HG03571 (cell line): Measurements from ENCODE around the gene CTRB1.
A peak's percentile ranks its signal among the peaks of the same experiment; 100 is the strongest.
"Not testable (repeated sequence)": the region's sequence is repeated elsewhere in the genome, so short reads cannot be mapped to it uniquely, and the experiment has no call there.

Experiments used
- ATAC-seq: cut with Tn5 transposase; IDR thresholded peaks from one replicate; pipeline ENCODE4 v1.9.1; 2021; ENCODE audit not compliant: unreplicated experiment

CTRB1 gene

DNA sequence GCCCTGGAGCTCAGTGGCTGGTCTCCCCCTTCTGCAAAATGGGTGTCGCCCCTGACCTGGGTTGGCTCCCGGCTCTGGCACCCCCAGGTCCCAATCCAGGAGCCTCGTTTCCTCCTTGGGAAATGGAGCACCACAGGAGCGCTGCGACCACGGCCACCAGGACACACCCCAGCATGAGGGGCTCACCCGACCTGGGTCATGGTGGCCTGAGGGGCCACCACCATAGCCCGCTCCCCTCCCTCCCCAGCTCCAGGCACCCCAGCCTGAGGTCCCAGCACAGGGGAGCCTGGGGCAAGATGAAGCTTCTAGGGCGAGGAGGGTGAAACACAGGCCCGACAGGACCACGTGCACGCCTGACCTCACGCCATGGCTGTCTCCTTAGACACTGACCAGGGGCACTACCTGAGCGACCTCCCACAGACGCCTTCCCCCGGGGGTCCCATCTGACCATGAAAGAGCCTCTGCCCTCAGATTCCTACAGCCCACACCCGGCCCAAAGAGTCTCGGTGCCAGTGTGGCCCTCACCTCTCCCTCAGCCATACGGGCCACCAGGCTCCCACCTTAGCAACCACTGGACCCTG lies 20.8 kb downstream of the CTRB1 start:
- ATAC-seq, result no peak

DNA sequence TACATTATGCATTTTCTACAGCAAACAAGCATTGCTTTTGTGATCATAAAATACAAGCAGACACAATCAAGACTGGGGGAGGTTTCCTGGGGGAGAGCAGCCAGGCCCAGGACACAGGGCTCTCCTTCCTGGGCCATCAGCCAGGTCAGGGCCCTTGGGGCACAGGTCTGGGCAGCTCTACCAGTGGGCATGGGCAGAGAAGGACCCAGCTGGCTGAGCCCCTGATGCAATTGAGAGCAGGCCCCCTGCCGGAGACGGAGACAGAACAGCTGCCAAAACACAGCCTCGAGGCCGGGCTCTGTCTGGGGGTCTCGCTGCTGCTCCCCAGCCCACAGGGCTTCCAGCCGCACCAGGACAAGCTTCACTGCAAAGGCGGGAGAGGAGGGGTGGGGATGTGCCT lies 21.8 kb downstream of the CTRB1 start:
- not testable (repeated sequence) for ATAC-seq

DNA sequence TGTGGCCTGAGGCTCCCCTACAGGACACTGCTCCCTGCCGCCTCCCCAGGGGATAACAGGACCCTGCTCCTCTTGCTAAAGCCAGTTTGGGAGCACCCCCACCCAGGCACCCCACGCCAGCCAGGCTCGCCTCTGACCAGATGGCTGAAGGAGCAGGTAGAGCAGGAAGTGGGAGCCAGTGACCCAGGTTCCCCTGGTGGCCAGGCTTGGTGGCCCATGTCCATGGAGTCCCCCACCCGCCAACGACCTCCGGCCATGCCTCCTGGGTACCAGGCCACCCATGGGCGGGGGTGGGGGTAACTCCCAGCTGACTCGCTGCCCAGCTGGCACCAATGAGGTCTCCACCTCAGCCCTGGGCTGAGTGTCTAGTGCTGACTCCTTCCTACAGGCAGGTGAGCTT lies 22.6 kb downstream of the CTRB1 start:
- ATAC-seq, result no peak

DNA sequence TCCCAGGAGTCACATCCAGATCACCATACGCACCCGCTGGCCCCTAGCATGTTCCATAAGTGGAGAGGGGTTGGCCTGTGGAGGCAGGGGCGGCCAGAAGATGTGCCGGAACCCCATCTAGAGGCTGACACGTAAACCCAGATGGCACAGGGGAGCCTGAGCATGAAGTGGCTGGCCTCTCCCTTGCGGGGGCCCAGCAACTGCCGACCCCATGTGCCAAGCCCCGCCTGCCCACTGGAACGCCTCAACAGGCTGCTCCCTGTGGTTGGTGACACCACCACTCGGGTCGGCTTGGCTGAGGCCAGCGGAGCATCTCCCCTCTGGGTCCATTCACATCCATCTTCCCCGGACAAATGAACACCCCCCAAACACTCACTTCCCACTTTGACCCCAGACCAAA lies 23.2 kb downstream of the CTRB1 start:
- no peak for ATAC-seq

DNA sequence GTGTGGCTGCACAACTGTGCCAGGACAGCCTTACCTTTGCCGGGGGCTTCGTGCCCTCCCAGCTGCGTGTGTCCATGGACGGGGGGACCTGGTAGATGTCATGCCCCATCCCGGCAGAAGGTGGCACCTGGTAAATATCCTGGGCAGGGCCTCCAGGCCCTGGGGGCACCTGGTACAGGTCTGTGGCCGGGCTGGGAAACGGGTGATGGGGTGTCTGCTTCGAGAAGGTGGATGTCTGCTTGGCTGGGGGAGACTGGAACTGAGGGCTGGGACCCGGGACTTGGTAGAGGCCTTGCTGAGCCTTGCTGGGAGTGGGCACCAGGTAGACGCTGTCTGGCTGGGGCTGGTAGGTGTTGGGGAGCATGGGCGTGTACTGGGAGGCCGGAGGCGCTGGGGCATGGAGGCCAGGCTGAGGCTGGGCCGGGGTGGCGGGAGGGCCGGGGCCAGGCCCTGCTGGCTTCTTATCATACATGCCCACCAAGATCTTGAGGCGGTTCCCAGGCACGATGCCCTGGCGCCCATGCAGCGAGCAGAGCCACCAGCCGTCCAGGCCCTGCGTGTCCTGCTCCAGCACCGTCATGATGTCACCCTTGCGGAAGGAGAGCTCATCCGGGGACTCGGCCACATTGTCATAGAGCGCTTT lies 23.8 kb downstream of the CTRB1 start:
- not testable (repeated sequence) for ATAC-seq

DNA sequence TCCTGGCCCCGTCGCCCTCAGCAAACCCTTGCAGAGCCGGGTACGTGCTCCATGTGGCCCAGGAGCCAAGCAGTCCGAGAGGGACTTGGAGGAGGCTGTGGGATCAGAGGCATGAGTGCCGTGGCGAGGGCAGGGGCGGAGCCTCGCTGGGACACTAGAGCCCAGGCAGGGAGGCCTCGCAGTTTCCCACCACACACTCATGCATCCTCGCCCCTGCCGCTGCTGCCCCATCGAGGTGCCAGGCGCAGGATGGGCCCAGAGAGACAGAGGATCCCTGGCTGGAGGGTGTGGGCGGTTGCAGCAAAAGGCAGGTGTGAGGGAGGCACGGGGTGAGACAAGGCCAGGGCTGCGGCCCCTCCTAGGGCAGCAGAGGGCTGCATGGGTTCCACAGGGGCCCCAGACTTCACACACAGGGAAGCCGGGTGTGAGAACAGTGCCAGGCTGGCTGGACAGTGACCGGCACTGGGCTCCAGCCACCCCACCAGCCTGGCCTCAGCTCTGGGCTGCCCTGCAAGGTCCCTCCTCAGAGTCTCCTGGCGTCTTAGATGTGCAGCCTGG lies 25.0 kb downstream of the CTRB1 start:
- ATAC-seq, result no peak

DNA sequence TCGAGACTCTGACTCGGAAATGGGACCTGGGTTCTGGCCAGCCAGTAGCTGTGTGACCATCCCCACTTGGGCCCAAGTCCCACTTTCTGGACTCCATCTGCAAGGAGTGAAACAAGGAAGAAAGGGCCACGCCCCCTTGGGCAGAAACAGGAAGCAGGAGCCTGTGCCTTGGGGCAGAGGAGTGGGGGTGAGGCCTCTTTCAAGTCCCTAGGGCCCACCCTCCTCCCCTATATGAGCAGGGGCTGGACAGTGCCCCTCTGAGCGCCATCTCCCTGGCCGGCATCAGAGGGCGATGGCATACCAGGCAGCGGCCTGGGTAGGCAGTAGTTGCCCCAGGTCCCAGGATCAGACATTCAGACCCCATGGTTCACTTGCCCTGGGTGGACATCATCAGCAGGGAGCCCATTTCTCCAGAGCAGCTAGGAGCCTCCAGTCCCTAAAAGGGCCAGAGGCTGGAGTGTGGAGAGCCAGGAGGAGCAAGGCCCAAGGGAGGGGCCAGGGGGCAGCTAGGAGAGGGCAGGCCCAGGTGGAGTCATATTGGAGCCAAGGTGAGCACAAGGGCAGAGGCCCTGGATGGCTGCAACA lies 25.5 kb downstream of the CTRB1 start:
- ATAC-seq, result no peak

DNA sequence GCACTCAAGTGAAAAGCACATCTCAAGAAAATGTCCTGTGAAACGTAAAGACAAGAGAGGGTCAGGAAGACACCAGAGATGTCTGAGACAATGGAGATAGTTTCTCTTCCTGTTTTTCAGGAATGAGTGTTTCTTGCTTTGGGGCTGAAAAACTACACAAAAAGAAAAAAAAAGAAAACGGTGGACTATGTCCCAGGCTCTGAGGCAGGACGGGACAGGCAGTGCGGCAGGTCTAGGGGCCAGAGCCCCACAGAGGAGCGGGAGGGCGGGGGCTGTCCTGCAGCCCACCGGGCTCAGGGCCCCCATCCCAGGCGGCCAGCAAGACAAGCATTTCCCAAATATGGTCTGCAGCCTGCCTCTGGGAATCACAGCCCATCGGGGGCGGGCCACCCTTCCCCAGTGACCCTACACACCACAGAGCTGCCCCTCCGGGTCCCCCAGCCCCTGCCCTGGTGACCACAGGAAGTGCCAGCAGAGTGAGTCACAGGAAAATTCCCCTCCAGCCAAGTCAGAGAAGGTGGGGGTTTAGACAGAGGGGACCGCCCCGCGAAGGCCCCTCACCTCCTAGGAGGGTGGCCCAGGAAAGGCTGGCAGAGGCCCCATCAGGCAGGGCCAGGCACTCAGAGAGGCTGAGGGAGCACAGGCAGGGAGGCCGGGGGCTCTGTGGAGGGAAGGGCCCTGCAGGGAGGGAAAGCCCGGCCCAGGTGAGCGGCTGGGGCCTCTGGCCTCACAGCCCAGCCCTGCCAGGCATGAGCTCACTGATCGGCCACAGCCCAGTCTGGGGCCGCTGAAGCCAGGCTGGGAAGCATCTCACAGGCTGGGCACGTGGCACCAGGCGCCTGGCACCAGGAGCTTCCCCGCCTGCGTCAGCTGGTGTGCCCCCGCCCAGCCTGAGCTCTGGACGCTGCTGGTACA lies 26.3 kb downstream of the CTRB1 start:
- no peak for ATAC-seq

DNA sequence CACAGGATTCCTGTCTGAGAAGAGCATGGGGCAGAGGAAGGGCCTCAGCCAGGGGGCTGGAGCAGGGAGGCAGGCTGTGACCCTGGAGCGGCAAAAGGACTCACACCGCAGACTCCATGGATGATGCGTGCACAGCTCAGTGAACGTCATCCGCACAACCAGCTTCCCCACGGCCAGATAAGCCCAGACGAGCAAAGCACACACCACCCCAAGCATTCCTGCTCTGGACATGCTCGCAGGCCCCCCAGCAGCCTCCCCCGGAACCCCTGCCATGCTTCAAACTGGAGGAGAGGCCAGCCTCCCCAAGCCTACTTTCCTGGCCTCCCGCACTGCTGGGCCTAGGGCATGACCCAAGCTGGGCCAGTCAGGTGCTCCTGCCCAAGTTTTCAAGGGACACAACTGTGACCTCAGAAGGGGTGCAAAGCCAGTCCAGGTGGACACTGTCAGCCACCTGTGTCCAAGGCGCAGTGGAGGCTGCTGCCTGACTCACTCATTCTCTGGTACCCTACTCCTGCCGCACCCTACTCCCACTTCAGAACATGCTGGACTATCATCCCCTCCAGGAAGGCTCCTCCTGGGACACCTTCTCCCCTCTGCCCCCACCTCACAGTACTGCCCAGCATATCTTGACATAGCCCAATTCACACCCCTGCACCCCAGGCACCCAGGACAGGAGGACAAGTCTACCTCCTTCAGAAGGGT lies 27.9 kb downstream of the CTRB1 start:
- ATAC-seq, result no peak

DNA sequence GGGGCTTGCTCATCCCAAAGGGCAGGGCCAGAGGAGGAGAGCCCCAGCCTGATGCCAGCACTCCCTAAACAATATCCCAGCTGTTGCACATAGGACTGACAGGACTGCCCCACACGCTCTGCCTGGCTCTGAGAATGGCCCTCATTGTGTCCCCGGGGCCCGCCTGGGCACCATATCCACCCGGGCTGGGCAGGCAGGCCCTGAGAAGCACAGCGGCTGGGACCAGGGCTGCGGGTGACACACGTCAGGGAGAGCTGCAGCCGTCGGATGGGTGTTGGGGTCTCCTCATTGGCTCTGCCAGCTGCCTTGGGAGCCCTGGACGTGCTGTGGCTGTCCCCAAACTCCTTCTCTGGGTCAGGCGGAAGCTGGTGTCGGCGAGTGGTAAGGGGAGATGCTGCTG lies 28.5 kb downstream of the CTRB1 start:
- ATAC-seq, result no peak

DNA sequence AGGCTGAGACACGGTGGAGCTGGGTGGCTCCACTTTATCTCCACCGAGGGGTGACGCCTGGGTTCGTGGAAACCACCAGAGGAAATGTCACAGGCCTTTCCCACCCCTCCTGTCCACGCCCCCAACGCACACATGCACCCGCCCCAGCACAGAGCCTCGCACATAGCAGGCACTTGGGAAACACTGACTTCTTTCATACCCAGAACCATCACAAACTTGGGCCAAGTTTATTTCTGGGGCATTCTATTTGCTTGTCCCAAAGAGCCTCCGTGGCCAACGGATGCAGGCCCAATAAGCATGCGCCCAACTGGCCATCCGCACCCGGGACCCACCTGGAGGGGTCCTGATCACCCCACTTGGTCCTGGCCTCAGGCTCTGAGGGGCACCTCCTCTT lies 29.4 kb downstream of the CTRB1 start:
- no peak for ATAC-seq

DNA sequence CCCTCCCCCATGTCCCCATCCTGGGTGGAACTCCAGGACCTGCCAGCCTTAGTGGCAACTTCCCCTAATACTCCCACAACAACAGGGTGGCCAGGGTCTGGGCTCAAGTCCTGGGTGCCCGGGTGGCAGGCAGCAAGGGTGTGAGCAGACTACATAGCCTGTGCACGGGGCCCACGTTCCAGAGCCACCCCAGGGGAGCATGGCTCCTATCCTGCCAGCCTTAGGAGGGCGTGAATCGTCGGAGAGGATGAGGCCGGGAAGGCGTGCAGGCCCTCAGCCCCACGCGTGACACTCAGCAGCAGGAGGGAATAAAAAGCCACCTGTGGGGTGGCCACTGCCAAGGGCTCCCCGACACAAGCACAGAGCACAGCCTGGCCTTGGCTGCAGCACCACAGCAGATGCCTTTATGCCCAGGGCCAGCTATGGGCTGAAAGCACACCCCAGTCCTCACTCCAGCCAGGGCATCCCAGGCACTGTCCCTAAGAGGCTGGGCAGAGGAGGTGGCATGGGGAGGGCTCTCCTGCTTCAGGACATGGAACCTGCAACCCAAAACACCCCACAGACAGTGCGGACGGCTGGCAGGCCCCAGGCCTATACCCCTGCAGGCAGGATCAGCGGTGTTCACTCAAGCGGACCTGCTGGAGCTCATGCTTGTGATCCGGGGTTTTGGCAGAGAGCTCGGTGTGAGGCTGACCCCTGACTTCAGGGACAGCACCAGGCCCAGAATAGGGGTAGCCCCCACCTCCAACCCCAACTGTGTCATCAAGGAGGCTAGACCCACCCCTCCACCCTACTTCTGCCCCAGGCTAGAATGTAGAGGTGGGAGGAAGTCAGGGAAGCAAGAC lies 30.0 kb downstream of the CTRB1 start:
- no peak for ATAC-seq

DNA sequence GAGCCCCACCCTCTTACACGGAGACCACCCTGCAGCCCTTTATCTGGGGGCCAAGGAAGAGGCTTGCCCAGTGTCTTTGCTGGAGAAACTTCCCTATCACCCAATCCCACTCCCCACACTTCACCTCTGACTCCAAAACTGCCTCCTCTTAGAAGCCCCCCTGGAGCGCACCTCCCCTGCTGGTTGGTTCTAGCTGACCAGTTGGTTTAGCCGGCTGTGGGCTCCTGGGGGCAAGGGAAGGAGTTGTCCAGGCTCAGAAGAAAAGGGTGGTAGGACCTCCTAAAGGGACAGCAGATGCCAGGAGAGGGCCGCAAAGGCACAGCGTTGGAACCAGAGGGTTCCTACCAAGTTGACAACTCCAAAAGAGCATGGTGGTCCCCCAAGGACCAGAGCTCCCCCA lies 30.7 kb downstream of the CTRB1 start:
- no peak for ATAC-seq

DNA sequence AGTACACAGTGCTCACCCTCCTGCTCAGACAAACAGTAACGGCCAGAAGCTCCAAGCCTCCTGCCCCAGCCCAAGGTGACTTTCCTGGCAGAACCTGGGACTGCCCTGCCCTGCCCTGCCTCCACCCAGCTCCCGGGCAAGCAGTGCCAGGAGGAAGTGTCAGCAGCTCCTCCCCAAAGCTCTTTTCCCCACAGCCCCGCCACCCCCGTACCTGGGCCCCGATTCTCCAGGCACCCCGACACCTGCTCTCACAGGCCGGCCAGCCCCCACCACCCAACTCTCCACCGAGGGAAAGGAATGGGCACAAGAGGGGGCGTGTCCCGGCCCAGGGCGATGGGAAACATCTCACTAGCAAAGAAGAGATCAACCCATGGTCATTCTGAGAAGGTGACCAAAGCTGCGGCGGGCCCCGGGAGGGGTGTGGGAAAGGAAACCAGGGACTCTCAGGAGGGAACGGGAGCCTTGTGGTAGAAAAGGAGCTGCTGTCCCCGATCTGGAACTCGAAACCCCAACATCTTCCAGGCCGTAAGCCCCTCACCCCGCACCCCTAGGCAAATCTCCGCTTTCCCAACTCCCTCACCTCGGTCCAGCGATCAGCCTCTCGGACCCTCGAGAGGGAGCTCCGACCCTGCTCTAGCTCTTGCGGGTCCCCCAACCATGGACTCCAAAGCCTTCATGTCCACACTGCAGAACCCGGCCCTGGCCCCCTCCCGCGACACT lies 31.5 kb downstream of the CTRB1 start:
- no peak for ATAC-seq

DNA sequence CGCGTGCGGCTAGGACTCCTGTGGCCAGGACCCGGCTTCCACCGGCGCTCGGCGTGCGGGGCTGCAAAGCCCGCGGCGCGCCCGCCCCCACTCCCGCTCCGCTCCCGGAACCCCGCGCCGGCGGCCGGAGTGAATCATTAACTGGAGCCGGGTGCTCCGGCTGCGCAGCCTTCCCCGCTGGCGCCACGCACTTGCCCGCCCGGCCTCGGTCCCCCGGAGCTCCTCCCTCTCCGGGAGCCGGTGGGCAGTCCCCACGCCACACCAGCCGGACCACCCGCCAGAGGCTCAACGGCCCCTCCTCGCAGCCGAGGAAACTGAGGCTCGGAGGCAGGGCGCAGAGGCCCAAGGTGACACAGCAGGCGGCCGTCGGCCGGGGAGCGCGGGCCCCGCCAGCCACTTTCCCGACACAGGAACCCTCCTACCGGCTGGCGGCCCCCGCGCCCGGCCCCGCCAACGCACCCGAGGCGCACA lies 32.1 kb downstream of the CTRB1 start:
- peak; percentile 36 for ATAC-seq

DNA sequence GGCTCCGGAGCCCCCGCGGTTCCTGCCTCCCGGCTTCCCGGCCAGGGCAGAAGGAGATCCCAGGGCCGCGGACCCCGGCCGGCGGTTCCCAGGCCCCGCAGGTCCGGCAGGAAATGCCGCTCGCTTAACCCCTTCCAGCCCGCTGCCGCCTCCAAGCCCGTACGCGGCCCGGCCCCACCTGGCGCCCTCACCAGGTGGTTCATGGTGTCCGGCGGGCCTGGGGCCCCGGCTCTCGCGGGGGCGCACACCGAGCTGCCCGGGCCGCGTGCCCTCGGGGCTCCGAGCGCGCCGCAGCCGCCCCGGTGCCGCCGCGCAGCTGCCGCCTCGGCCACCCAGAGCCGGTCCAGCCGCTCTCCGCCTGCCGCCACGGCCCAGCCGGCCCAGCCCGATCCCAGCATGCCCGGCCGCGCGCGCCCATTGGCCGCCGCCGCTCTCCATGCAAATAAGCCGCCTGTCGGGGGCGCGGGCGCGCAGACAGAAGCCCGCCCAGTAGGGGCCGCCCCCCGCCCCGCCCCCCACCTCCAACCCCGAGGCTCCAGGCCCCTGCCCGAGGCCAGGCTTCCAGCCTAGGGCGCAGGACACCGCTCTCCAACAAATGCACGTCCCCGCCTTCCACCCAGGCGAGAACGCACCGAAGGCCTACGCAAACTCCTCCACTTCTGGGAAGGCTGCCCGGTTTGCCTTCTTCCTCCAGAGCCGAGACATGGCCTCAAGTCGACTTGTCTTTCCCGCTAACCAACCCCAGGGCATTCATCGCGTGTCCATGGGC lies 32.7 kb downstream of the CTRB1 start, which contains the start of gene BCAR1:
TSS of gene BCAR1 (minus strand) at position 345 of the 769 bp plus-strand sequence. CDS start at position 203, 142 bp downstream.
- peak; percentile 67 for ATAC-seq

DNA sequence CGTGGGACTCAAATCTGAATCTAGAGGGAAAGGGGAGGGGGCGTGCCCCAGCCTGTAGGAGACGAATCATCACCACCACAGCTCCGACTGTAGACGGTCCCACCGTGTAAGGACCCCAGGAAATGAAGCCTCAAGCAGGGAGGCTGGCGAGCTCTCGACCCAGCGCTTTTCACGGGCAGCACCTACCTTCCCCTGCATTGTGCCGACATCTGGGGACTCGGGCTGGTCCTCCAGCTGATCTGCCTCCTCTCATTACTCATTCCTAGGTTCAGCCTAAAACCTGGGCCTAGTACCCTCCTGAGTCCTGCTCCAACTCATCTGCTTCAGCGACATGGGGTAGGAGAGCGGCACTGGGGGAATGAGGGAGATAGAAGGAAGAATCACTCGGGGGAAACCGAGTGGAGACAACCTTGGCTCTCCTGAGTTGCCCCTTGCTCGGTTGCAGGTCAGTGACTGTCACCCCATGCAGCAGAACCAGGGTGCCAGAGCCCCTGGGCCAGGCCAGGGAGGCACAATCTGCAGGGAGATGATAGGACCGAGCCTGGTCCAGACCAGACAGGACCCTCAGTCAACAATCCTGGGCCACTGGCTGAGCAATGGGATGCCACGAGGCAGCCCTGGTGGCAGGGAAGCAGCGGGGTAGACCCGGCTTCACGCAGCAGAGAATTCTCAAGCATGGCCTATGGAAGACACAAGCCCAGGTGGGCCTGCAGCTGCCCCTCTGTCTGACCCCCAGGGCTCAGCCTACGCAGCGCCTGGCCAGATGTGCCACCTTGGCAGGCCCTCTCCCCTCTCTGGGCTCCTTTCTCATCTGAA lies 33.5 kb downstream of the CTRB1 start:
- ATAC-seq, result no peak
